ENCODE data around the gene GPR85.
"Not testable (repeated sequence)": the region's sequence is repeated elsewhere in the genome, so short reads cannot be mapped to it uniquely, and the experiment has no call there.

Gene GPR85

GRCh38 chr7:113086431-113086888 is at the start of gene GPR85:
TSS of gene GPR85 (minus strand) at chr7:113086827. CDS start at chr7:113084721, 2,106 bp downstream.
- H3K4me1 ChIP-seq: no peaks in the 10 kb centered on the region
- H3K4me3 ChIP-seq: no peak within 1 kb of the TSS
- H3K9ac ChIP-seq: no peak within 1 kb of the TSS
- TF ChIP-seq Cebpa-rat (IDR thresholded peaks at IDR 0.05): no peak
- no peak within 1 kb of the TSS for H3K27ac ChIP-seq
- no peaks in the 10 kb centered on the region for H3K27me3 ChIP-seq
- no peak within 1 kb of the TSS for H3K4me2 ChIP-seq
- H4K20me1 ChIP-seq: no peaks in the 10 kb centered on the region
- no peaks in the 10 kb centered on the region for H3K36me3 ChIP-seq
- no peaks in the 10 kb centered on the region for H3K9me3 ChIP-seq

- TF ChIP-seq Cebpa-rat (IDR thresholded peaks at IDR 0.05): no peak
- H3K4me2 ChIP-seq: no peak overlapping the region
- H3K9ac ChIP-seq: no peak overlapping the region
- H3K4me3 ChIP-seq: no peak overlapping the region
- H3K4me1 ChIP-seq: no peaks in the 10 kb centered on the region
- no peaks in the 10 kb centered on the region for H4K20me1 ChIP-seq
- no peaks in the 10 kb centered on the region for H3K9me3 ChIP-seq
- no peaks in the 10 kb centered on the region for H3K36me3 ChIP-seq
- H3K27ac ChIP-seq: no peak overlapping the region
- H3K27me3 ChIP-seq: no peaks in the 10 kb centered on the region
Observed at GRCh38 chr7:113134025-113134424, 47.4 kb upstream of the GPR85 start.

GRCh38 chr7:113131367-113131766 is 44.7 kb upstream of the GPR85 start:
- no peaks in the 10 kb centered on the region for H3K36me3 ChIP-seq
- H3K9ac ChIP-seq: no peak overlapping the region
- H3K27ac ChIP-seq: no peak overlapping the region
- no peak for TF ChIP-seq Cebpa-rat (IDR thresholded peaks at IDR 0.05)
- no peak overlapping the region for H3K4me3 ChIP-seq
- no peaks in the 10 kb centered on the region for H4K20me1 ChIP-seq
- H3K9me3 ChIP-seq: no peaks in the 10 kb centered on the region
- H3K27me3 ChIP-seq: no peaks in the 10 kb centered on the region
- H3K4me2 ChIP-seq: no peak overlapping the region
- no peaks in the 10 kb centered on the region for H3K4me1 ChIP-seq

- no peak for TF ChIP-seq Cebpa-rat (IDR thresholded peaks at IDR 0.05)
- Histone ChIP-seq H3K9ac (no peak overlapping the region), H3K4me3 (no peak overlapping the region), H3K4me1 (no peaks in the 10 kb centered on the region), H3K4me2 (no peak overlapping the region), H3K9me3 (no peaks in the 10 kb centered on the region), H3K27me3 (no peaks in the 10 kb centered on the region), H3K36me3 (no peaks in the 10 kb centered on the region), H4K20me1 (no peaks in the 10 kb centered on the region), H3K27ac (no peak overlapping the region)
Observed at GRCh38 chr7:113128031-113128430, 41.4 kb upstream of the GPR85 start.

GRCh38 chr7:113125728-113126127 is 39.1 kb upstream of the GPR85 start:
- Histone ChIP-seq H3K4me1 (no peaks in the 10 kb centered on the region), H4K20me1 (no peaks in the 10 kb centered on the region), H3K9ac (no peak overlapping the region), H3K4me2 (no peak overlapping the region), H3K4me3 (no peak overlapping the region), H3K9me3 (no peaks in the 10 kb centered on the region), H3K36me3 (no peaks in the 10 kb centered on the region), H3K27ac (no peak overlapping the region), H3K27me3 (no peaks in the 10 kb centered on the region)
- no peak for TF ChIP-seq Cebpa-rat (IDR thresholded peaks at IDR 0.05)

- no peak for TF ChIP-seq Cebpa-rat (IDR thresholded peaks at IDR 0.05)
- no peak overlapping the region for H3K27ac ChIP-seq
- no peaks in the 10 kb centered on the region for H3K9me3 ChIP-seq
- no peaks in the 10 kb centered on the region for H3K36me3 ChIP-seq
- H4K20me1 ChIP-seq: no peaks in the 10 kb centered on the region
- H3K4me1 ChIP-seq: peaks cover 3% of the 10 kb centered on the region
- H3K27me3 ChIP-seq: no peaks in the 10 kb centered on the region
- no peak overlapping the region for H3K9ac ChIP-seq
- H3K4me3 ChIP-seq: no peak overlapping the region
- no peak overlapping the region for H3K4me2 ChIP-seq
Observed at GRCh38 chr7:113122744-113123143, 36.1 kb upstream of the GPR85 start.

GRCh38 chr7:113120647-113121046 is 34.0 kb upstream of the GPR85 start:
- H3K4me3 ChIP-seq: no peak overlapping the region
- H4K20me1 ChIP-seq: no peaks in the 10 kb centered on the region
- H3K4me2 ChIP-seq: no peak overlapping the region
- H3K9ac ChIP-seq: no peak overlapping the region
- H3K27me3 ChIP-seq: no peaks in the 10 kb centered on the region
- 0 out of 2 replicates have a peak, but pooled peaks cover 5% of the 10 kb centered on the region for H3K36me3 ChIP-seq
- no peaks in the 10 kb centered on the region for H3K9me3 ChIP-seq
- no peak overlapping the region for H3K27ac ChIP-seq
- H3K4me1 ChIP-seq: peaks cover 8% of the 10 kb centered on the region
- TF ChIP-seq Cebpa-rat (IDR thresholded peaks at IDR 0.05): no peak

GRCh38 chr7:113119429-113119828 is 32.8 kb upstream of the GPR85 start:
- H3K4me1 ChIP-seq: peaks cover 8% of the 10 kb centered on the region
- 0 out of 2 replicates have a peak, but pooled peaks cover 5% of the 10 kb centered on the region for H3K36me3 ChIP-seq
- no peaks in the 10 kb centered on the region for H3K27me3 ChIP-seq
- H3K4me3 ChIP-seq: no peak overlapping the region
- H3K9ac ChIP-seq: no peak overlapping the region
- TF ChIP-seq Cebpa-rat (IDR thresholded peaks at IDR 0.05): no peak
- H3K27ac ChIP-seq: no peak overlapping the region
- H3K9me3 ChIP-seq: no peaks in the 10 kb centered on the region
- no peaks in the 10 kb centered on the region for H4K20me1 ChIP-seq
- H3K4me2 ChIP-seq: no peak overlapping the region

- no peaks in the 10 kb centered on the region for H4K20me1 ChIP-seq
- no peaks in the 10 kb centered on the region for H3K27me3 ChIP-seq
- H3K4me1 ChIP-seq: peaks cover 8% of the 10 kb centered on the region
- peak within 1 kb of the TSS; percentile 55 for H3K27ac ChIP-seq
- 0 out of 2 replicates have a peak, but pooled peaks cover 5% of the 10 kb centered on the region for H3K36me3 ChIP-seq
- TF ChIP-seq Cebpa-rat (IDR thresholded peaks at IDR 0.05): no peak
- H3K9me3 ChIP-seq: no peaks in the 10 kb centered on the region
- peak within 1 kb of the TSS; percentile 65 for H3K4me2 ChIP-seq
- peak within 1 kb of the TSS; percentile 68 for H3K9ac ChIP-seq
- H3K4me3 ChIP-seq: peak within 1 kb of the TSS; percentile 71
Observed at GRCh38 chr7:113118074-113118959, 31.7 kb upstream of the GPR85 start, which contains the start of gene SMIM30. TSS of gene SMIM30 (minus strand) at chr7:113118554. CDS start at chr7:113117578, 976 bp downstream.

GRCh38 chr7:113117374-113117774 is 30.7 kb upstream of the GPR85 start:
- H3K27ac ChIP-seq, H3K36me3 ChIP-seq, H4K20me1 ChIP-seq, H3K9me3 ChIP-seq, H3K27me3 ChIP-seq, H3K9ac ChIP-seq, H3K4me1 ChIP-seq: not testable (repeated sequence)
- peak overlapping the region; percentile 65 for H3K4me2 ChIP-seq
- peak overlapping the region; percentile 71 for H3K4me3 ChIP-seq
